Breast epithelium (tissue), 4 donors: ENCODE data around the gene HNF4A. TPM values are rescaled to one million over a fixed set of nuclear protein-coding genes. Genes with fewer than 3 reads are reported as not detected.

Source experiments
- DNase-seq, 2 donors: peaks; one replicate each; pipeline ENCODE4 v3.0.0-alpha.2; 2019; ENCODE audit warnings: low spot score in 2 of 2
- H3K27ac ChIP-seq, 2 donors: fragments of 200-600 bp; sonication (generic) in 1 of 2; one replicate each; pipeline ENCODE4 v1.5.1; 2016 to 2019; ENCODE audit warnings: mild to moderate bottlenecking in 1 of 2
- H3K27me3 ChIP-seq, 2 donors: fragments of 200-600 bp; sonication (generic) in 1 of 2; one replicate each; pipeline versions ENCODE4 v1.5.1 to v1.6.0; 2017 to 2019; ENCODE audit warnings: control low read depth in 1 of 2, mild to moderate bottlenecking in 1 of 2
- H3K36me3 ChIP-seq: fragments of 200-600 bp; one replicate; pipeline ENCODE4 v1.5.1; 2019
- H3K4me1 ChIP-seq, 2 donors: fragments of 200-600 bp; sonication (generic); one replicate each; pipeline ENCODE4 v1.5.1; 2016 to 2019; ENCODE audit warnings: control low read depth in 1 of 2
- H3K4me3 ChIP-seq, 3 donors: fragments of 200-600 bp; sonication (generic); 1 replicate in 2 of 3; 2 replicates in 1 of 3; pipeline ENCODE4 v1.5.1; 2016 to 2019; ENCODE audit warnings: mild to moderate bottlenecking in 3 of 3, moderate library complexity in 2 of 3
- H3K9me3 ChIP-seq, 2 donors: fragments of 200-600 bp; sonication (generic) in 1 of 2; one replicate each; pipeline ENCODE4 v1.5.1; 2016 to 2019; ENCODE audit warnings: control low read depth in 1 of 2
- CTCF ChIP-seq, 3 donors: fragments of 450-650 bp; IDR thresholded peaks; one replicate each; pipeline ENCODE4 v1.5.1; 2016 to 2017; ENCODE audit warnings: antibody characterized with exemption in 3 of 3, mild to moderate bottlenecking in 3 of 3, moderate library complexity in 3 of 3
- POLR2A ChIP-seq: fragments of 450-650 bp; IDR thresholded peaks from one replicate; pipeline ENCODE4 v1.6.1; 2016; ENCODE audit warnings: antibody characterized with exemption, mild to moderate bottlenecking, moderate library complexity
- POLR2AphosphoS5 ChIP-seq, 3 donors: sonication (generic); formaldehyde crosslinking; IDR thresholded peaks; one replicate each; pipeline ENCODE4 v1.6.1; 2017; ENCODE audit warnings: antibody characterized with exemption in 3 of 3
- intact Hi-C: fragments of 100-400 bp; cut with DNase I; formaldehyde crosslinking; loops from one replicate; pipeline ENCODE4 v1.15.1; 2023; ENCODE audit warnings: low total_unique reads
- total RNA-seq, 3 donors: library from RNA; depleted of rRNA; stranded (reverse); fragments of >200 nt; gene quantifications; one replicate each; pipeline ENCODE4 v1.1.0, GENCODE V29; 2016

The HNF4A gene
- total RNA-seq, 3 donors from 2014 or later = 1.6 TPM; not detected in 2

- DNase-seq = no peak
- intact Hi-C loops = no loop called here
- no peaks in the 10 kb centered on the region for H3K9me3 ChIP-seq
- no peak overlapping the region for H3K4me3 ChIP-seq
- TF ChIP-seq POLR2AphosphoS5 (IDR thresholded peaks at IDR 0.05) (no peak), CTCF (IDR thresholded peaks at IDR 0.05) (no peak), POLR2A (no peak)
- no peaks in the 10 kb centered on the region for H3K4me1 ChIP-seq
- H3K27ac ChIP-seq = no peak overlapping the region
- H3K36me3 ChIP-seq = no peaks in the 10 kb centered on the region
- H3K27me3 ChIP-seq = peaks cover 0 to 8% of the 10 kb centered on the region in 2 donors
Observed at GRCh38 chr20:44336086-44336485, 19.4 kb upstream of the HNF4A start.

GRCh38 chr20:44336725-44337380 is 18.6 kb upstream of the HNF4A start, which contains the start of gene R3HDML:
TSS of gene R3HDML (plus strand) at chr20:44337043. CDS start at chr20:44337158, 115 bp downstream.
- no peak within 1 kb of the TSS for H3K4me3 ChIP-seq
- H3K36me3 ChIP-seq = no peaks in the 10 kb centered on the region
- H3K9me3 ChIP-seq = no peaks in the 10 kb centered on the region
- DNase-seq = no peak
- peaks cover 0 to 8% of the 10 kb centered on the region in 2 donors for H3K27me3 ChIP-seq
- H3K27ac ChIP-seq = no peak within 1 kb of the TSS
- intact Hi-C loops = no loop called here
- TF ChIP-seq CTCF (IDR thresholded peaks at IDR 0.05) (no peak), POLR2AphosphoS5 (IDR thresholded peaks at IDR 0.05) (no peak), POLR2A (no peak)
- no peaks in the 10 kb centered on the region for H3K4me1 ChIP-seq

DNA sequence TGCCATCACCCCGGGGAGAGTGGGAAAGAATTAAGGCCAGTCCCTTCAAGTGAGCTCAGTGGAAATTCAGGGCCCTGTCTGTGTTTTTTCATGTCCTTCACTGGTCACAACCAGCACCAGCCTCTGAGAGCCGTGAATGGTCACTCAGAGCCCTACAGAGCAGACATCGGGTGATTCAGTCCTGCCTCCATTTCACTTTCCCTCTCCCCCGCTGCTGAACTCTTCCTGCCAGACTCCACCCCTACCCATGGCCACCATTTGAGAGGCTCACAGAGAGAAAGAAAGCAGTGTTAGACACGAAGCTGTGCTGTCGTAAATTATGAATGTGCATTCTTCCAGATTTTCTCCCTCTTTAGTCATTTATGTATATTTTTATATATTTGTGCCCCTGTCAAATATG is 13.3 kb upstream of the HNF4A start:
- Histone ChIP-seq H3K36me3 (no peaks in the 10 kb centered on the region), H3K9me3 (no peaks in the 10 kb centered on the region), H3K27me3 (peaks cover 0 to 5% of the 10 kb centered on the region in 2 donors), H3K27ac (no peak overlapping the region), H3K4me1 (no peaks in the 10 kb centered on the region), H3K4me3 (no peak overlapping the region)
- DNase-seq = no peak
- intact Hi-C loops = no loop called here
- TF ChIP-seq POLR2AphosphoS5 (IDR thresholded peaks at IDR 0.05) = no peak
- no peak for TF ChIP-seq CTCF (IDR thresholded peaks at IDR 0.05)
- no peak for TF ChIP-seq POLR2A

DNA sequence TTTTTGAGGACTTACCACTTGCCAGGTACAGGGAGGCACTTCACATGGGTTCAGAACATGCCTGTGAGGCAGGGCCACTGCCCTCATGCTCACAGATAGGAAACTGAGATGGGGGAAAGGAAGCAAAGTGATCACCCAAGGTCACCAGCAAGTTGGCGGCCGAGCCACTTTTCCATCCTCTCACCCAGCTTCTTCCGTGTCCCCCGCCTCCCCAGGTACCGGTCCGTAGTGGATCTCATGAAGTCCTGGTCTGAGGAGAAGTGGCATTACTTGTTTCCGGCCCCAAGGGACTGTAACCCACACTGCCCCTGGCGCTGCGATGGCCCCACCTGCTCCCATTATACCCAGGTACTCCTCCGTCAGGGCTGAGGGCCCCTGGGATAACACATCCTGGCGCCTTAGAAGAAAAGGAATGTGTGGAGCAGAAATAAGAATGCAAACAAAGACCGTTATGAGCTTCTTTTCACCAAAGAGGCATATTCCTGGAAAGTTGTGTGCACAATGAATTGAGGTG is 12.3 kb upstream of the HNF4A start:
- H3K27ac ChIP-seq = no peak overlapping the region
- H3K4me3 ChIP-seq = no peak overlapping the region
- TF ChIP-seq CTCF (IDR thresholded peaks at IDR 0.05) (no peak), POLR2AphosphoS5 (IDR thresholded peaks at IDR 0.05) (no peak), POLR2A (no peak)
- intact Hi-C loops = no loop called here
- H3K27me3 ChIP-seq = no peaks in the 10 kb centered on the region
- no peaks in the 10 kb centered on the region for H3K4me1 ChIP-seq
- H3K9me3 ChIP-seq = no peaks in the 10 kb centered on the region
- no peak for DNase-seq
- H3K36me3 ChIP-seq = no peaks in the 10 kb centered on the region

DNA sequence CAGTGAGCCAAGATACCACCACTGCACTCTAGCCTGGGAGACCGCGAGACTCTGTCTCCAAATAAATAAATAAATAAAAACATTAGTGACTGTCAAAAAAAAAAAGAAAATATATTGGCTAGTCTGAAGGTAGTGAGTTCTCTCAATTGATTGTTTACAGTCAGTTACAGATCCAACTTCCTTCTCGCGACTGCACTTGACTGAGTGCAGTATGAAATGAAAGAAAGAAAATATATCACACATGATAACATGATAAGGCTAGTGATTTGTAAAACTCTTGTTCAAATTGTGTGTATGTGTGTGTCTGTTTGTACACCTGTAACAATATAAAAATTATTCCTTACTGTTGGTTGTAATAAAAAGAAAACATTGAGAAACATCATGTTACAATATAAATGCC is 10.8 kb upstream of the HNF4A start:
- intact Hi-C loops = no loop called here
- DNase-seq = no peak
- Histone ChIP-seq H3K4me3 (no peak overlapping the region), H3K4me1 (no peaks in the 10 kb centered on the region), H3K27ac (no peak overlapping the region), H3K36me3 (no peaks in the 10 kb centered on the region), H3K27me3 (no peaks in the 10 kb centered on the region), H3K9me3 (no peaks in the 10 kb centered on the region)
- TF ChIP-seq POLR2AphosphoS5 (IDR thresholded peaks at IDR 0.05) = no peak
